Embryonic facial prominence (tissue), 1 donor: ENCODE data around the gene PHLDB3.
"Not testable (repeated sequence)": the region's sequence is repeated elsewhere in the genome, so short reads cannot be mapped to it uniquely, and the experiment has no call there.

Experiments used
- DNase-seq: peaks from one replicate; pipeline ENCODE4 v3.0.0-alpha.2; 2016; ENCODE audit errors: extremely low spot score

PHLDB3 gene

GRCh38 chr19:43444531-43445287 is 59.8 kb downstream of the PHLDB3 start:
- no peak for DNase-seq

- DNase-seq = not testable (repeated sequence)
Measured at GRCh38 chr19:43444091-43444490, 60.5 kb downstream of the PHLDB3 start.

- no peak for DNase-seq
Measured at GRCh38 chr19:43441716-43442115, 62.8 kb downstream of the PHLDB3 start.

- DNase-seq = no peak
Measured at GRCh38 chr19:43439709-43440063, 64.9 kb downstream of the PHLDB3 start.

GRCh38 chr19:43439032-43439708 is 65.4 kb downstream of the PHLDB3 start:
- no peak for DNase-seq

GRCh38 chr19:43438291-43439031 is 66.1 kb downstream of the PHLDB3 start:
- DNase-seq = no peak

- no peak for DNase-seq
Measured at GRCh38 chr19:43437712-43438111, 66.8 kb downstream of the PHLDB3 start.

GRCh38 chr19:43437284-43437683 is 67.3 kb downstream of the PHLDB3 start:
- DNase-seq = not testable (repeated sequence)

GRCh38 chr19:43435775-43436174 is 68.8 kb downstream of the PHLDB3 start:
- DNase-seq = no peak

- DNase-seq = no peak
Measured at GRCh38 chr19:43433689-43434088, 70.9 kb downstream of the PHLDB3 start.

- DNase-seq = no peak
Measured at GRCh38 chr19:43433358-43433673, 71.2 kb downstream of the PHLDB3 start.

- DNase-seq = no peak
Measured at GRCh38 chr19:43430976-43431375, 73.6 kb downstream of the PHLDB3 start.

GRCh38 chr19:43430142-43430710 is 74.3 kb downstream of the PHLDB3 start:
- no peak for DNase-seq

GRCh38 chr19:43429395-43429794 is 75.2 kb downstream of the PHLDB3 start:
- DNase-seq = no peak

GRCh38 chr19:43425567-43426392 is 78.8 kb downstream of the PHLDB3 start:
- no peak for DNase-seq
